HG03159 (cell line): Measurements from ENCODE around the gene TADA3.
A peak's percentile ranks its signal among the peaks of the same experiment; 100 is the strongest.

Experiments
- ATAC-seq: cut with Tn5 transposase; IDR thresholded peaks from one replicate; pipeline ENCODE4 v1.9.1; 2021; ENCODE audit warnings: mild to moderate bottlenecking, moderate library complexity; ENCODE audit not compliant: unreplicated experiment

TADA3 gene

DNA sequence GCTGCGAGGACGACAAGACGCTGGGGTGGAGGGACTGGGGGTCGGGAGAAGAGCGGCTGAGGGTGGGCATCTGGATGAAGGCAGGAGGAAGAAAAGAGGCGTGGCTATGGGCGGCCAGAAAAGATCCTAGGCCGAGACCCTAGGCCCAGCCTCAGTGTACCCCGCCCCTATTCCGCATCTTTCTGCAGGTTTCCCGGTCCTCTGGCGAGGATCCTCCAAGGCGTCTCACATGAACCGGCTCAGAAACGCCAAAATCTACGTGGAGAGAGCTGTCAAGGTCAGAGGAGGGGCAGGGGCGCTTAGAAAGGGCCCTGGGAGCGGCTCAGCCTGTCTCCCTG is 18.1 kb upstream of the TADA3 start:
- ATAC-seq = no peak

DNA sequence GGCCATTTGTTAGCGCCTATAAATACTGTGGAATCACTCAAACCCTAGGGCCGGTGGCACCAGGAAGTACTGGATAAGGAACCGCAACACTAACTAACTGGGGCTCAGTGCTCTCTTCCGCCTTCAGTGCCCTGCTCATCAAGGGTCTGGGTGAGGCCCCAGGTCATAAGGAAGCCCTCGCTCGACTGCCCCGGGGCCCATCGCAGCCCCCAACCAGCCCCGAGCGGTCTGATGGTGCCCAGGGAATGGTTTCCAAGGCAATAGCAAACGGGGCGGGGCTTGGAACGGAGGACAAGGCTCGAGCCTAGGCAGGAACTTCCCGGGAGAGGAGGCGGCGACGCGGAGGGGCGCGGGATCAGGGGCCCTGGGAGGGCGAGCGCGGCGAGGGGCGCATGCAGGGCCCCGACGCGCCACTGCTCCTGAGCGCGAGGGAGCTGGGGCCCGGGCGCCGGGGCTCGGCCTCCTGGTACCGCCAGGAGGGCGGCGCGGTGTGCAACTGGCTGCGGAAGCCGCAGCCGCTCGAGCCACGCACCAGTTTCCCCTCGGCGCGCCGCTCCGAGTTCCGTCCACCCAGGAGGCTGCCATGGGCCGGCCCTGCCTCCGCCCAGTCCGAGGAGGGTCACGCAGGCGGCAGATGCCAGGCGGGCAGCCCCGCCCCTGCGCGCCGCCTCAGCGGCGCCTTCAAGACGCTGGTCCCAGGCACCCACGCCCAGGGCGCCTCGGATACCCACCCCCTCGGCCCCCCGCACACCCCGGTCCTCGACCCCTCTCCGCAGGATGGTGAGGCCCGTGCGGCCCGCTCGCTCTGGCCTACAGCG is 17.6 kb upstream of the TADA3 start, which contains the start of gene TTLL3:
Gene TTLL3 (plus strand): TSS at position 648 of the 818 bp plus-strand sequence. CDS start 400 bp downstream, outside the sequence.
- ATAC-seq = peak; percentile 42

DNA sequence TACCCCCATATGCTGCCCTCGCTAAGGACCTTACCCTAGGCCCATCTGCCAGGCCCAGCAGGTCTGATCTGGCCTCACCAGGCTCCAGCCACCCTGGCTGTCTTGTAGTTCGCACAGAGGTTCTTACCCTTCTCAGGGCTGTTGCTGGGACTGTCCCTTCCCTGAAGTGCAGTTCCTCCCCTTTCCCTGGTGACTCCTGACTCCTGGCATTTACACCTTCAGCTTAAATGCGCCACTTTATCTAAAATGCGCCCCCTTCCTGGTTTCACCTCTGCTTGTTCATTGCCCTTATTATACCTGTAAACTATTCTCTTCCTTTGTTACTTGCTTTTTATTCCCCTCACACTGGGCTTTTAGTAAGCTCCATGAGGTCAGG is 17.0 kb upstream of the TADA3 start:
- no peak for ATAC-seq

DNA sequence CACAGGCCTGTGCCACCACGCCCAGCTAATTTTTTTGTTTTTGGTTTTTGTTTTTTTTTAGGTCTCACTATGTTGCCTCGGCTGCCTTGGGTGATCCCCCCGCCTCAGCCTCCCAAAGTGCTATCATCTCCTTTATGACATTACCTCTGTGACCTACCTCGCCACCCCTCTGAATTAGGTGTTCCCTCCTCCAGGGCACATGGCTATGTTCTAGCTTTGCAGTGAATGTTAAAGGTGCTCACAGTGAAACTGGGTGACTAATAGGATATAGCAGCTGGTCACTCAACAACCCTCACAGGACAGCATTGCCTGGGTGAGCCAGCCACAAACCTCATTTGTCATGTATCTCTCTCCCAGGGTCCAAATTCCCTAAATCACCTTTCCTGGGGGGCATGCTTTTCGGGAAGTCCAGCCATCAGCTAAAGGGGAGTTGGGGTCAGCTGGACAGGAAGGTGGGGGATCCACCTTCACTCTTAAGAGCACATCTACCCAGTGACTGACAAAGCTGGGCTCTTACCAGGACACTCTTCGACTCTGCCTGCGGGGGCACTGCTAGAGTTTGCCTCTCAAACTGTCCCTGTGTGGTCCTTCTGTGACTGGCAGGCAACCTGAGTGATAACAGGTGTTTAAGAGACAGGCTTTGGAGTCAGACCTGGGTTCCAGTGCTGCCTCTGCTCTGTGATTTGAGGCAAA is 16.2 kb upstream of the TADA3 start:
- peak; percentile 68 for ATAC-seq

DNA sequence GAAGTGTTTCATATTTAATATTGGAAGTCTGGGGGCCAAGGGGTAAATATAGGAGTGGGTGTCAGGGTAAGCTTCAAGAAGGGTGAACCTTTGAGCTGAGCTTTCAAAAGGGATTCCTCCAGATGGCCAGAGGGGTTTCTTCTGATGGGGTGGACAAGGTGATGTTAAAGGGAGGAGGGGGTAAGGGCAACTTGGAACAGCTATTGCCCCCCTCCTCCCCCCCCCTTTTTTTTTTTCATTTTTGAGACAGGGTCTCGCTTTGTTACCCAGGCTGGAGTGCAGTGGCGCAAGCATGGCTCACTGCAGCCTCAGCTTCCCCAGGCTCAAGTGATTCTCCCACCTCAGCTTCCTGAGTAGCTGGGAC is 15.7 kb upstream of the TADA3 start:
- no peak for ATAC-seq

DNA sequence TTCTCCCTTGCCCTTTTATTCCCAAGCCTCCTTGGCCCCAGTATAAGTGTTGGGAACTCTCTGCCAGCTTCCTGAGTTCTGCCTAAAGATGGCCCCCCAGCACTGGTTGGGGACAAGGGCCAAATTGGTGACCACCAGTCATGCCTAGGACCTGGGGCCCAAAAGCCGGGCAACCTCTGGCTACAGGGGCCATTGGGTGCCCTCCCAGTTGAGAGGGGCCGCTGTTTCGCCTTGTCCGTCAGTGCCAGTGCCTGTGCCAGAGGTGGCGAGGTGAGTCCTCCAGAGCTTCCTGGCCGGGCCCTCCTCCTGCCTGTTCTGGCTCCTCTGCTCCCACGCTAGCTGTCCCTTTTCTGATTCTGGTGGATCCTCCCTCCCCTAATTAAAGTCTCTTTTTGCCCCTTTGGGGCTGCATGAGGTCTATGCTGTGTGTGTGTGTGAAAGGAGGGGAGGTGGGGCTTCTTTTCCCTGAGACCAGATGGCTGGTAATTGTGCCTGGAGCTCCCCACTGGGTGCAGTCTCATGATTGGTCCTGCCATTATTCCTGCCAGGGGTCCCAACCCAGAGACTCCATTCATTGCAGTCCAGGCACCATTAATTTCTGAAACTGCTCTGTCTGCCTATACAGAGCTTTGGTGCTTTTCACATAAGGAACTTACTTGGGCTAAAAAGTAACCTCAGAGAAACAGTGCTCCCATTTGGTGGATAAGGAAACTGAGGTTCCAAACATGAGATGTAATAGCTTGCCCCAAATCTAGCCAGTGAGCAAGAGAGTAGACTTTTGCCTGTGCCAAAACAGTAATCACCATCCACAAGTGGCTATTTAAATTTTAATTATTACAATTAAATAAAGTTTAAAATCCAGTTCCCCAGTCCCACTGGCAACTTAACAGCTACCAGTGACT is 14.7 kb upstream of the TADA3 start:
- ATAC-seq = no peak

DNA sequence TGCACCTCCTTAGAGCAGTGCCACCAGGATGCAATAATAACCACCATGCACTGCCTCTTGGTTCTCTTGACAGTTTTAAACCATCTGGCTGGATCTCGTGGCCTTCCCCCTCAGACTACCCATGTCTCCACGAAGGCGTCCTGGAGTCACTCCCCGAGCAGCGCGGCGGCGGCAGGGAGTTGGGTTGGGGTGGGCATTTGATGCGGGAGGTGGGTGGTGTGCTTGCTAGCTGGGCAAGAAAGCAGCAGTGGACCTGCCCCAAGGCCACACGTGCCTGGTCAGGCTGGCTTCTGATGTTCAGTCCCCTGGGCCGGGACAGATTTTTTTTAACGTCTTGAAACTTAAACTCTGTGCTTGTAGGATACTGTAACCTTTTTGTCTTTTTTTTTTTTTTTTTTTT is 13.9 kb upstream of the TADA3 start:
- ATAC-seq = no peak

DNA sequence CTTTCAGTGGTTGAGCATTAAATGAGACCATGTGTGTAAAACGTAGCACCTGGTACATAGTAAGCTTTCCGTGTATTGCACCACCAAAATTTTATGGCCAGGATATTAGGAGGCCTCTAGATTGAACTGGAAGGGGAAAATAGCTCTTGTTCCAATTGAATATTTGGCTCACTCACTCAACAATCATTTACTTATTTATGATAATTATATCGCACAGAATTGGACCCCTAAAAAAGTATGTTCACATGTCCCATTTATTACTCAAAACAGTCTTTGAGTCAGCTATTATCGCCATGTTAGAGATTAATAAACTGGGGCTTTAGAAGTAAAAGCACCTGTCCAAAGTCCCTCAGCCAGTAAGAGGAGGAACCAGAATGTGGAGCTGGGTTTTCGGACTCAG is 12.7 kb upstream of the TADA3 start:
- ATAC-seq = no peak

DNA sequence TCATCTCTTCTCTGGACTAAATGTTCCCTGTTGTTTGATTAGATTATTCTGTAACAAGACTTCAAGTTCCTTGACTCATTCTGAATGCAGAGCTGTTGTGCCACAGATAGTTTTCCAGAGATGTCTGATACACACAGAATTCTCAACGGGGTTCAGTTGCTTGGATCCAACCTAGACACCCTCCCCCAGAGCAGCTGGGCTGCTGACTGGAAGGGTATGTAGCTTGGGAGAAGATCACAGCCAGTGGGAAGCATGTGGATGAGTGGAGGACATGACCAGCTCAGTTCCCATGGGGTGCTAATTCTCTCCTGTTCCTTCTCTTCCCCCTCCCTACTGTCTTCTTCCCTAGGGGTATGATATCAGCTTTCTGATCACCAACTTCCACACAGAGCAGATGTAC is 11.2 kb upstream of the TADA3 start:
- no peak for ATAC-seq

DNA sequence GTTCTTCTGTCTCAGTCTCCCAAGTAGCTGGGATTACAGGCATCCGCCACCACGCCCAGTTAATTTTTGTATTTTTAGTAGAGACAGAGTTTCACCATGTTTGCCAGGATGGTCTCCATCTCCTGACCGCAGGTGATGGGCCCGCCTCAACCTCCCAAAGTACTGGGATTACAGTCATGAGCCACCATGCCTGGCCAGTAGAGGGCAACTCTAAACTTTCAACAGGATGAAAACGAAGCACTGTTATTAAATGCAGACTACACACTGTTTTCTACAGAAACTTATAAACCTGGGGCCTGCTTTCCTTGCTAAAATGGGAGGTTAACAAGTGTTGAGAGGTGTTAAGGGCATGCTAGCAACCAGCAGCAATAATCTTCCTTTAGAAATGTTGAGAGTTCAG is 8.3 kb upstream of the TADA3 start:
- ATAC-seq = no peak

DNA sequence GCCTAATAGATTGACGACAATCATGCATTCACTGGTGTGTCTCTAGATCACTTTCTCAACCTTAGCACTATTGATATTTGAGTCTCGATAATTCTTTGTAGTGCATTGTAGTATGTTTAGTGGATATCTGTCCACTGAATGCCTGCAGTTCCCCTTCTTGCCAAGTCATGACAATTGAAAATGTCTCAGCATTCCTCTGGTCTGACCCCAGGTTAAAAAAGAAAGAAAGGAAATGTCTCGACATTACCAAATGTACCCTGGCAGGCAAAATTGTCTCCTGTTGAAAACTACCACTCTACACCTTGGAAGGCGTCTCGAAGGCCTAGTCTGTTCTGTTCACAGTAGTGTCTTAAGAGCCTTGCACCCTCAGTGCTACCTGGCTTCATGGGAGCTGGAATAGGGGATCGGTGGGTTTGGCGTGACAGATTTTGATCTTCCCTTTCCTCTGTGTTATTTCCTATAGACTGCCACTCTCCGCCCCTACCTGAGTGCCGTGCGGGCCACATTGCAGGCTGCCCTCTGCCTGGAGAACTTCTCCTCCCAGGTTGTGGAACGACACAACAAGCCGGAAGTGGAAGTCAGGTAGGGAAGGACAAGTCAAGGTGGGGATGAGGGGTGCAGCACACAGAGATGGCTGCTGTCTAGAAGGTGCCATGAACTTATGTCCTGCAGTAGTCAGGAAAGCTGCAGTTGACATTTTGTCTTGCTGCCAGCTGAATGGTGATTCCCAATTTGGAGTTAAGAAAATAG is 5.1 kb upstream of the TADA3 start:
- no peak for ATAC-seq

DNA sequence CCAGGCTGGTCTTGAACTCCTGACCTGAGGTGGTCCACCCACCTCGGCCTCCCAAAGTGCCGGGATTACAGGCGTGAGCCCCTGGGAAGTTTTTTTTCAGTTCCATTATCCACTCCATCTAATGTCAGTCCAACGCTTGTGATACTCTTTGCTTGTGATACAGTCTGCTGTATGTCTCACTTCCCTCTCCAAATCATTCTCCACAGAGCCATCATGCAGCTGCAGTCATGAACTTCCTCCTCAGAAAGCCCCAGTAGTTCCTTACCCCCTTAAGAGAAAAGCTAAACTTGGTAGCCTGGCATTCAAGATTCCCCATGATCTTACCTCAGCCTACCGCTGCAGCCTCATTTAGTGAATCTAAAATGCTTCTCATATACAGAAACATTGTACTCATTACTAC is 2.9 kb upstream of the TADA3 start:
- ATAC-seq = no peak

DNA sequence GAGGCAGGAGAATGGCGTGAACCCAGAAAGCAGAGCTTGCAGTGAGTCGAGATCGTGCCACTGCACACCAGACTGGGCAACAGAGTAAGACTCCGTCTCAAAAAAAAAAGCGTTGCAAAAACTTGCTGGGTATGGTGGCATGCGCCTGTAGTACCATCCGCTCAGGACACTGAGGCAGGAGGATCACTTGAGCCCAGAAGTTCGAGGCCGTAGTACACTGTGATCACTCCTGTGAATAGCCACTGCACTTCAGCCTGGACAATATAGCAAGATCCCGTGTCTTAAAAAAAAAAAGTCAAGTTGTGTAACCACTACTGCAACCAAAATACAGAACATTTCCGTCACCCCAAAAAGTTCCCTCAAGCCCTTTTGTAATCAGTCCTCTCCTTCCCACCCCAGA is 2.1 kb upstream of the TADA3 start:
- no peak for ATAC-seq

DNA sequence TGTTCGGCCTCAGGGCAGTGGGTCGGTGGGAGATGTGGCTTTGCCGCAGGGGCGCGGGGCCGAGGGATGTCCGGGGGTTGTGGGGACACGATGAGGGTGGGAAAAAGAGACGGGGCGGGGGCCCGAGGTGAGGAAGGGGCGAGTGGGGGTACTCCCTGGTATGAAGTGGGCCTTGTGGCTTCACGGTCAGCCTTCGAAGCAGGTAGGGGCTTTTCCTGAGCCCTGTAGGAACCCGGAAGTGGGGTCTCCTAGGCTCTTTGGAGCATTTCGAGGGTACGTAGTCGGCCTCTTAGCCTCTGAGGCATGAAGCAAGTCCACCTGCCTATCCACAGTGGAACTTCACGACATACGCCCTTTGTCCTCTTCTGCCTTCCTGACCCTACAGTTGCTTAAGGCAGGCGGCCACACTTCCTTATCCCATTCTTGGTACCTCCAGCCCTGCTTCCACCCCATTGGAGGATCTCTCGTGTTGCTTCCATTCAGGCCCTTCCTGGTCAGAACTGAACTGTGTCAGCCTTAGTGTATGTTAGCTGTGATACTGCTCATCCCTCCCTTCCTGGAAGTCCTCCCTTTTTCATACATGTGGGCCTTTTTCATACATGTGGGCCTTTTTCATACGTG is 998 bp upstream of the TADA3 start:
- ATAC-seq = no peak

DNA sequence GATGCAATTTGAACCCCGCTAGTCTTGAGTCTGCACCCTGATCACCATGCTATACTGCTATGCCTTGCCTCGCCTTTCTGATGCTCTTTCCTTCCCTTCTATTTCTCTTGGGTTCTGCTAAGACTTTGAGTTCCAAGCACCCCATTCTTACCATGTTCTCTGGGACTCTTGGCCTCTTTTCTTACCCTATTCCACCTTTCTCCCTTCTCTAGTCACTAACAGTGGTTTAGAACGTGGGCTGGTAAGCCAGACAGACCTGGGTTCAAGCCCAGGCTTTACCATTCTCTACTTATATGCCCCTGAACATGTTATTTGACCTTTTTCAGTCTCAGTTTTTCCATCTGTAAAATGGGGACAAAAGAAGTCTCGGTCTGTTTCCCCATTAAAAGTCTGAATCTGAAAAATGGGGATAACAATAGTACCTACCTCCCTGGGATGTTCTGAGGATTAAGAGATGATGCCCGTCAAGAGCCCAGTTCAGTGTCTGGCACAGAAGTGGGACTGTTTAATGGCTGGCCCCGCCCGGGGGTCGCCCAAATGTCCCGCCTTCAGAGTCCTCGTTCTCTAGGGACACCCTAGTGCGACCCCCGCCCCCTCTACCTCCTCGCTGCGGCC is 376 bp downstream of the TADA3 start:
- ATAC-seq = no peak

DNA sequence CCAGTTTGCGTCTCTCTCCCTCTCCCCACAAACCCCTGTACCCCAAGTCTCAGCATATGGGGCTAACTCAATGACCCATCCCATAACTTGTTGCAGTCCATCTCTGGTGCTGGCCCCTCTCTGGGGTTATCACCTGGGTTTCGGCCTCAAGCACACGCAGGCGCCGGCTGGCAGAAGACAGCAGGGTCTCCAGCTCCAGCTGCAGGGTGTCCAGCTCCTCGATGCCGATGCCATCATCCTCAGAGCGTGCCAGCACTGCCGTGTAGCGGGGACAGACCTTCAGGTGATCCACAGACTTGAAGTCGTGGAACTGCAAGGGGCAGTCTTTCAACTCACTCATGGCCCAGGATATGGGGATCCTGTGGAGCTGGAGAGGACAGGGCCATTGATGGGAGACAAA is 1.1 kb downstream of the TADA3 start:
- ATAC-seq = no peak

DNA sequence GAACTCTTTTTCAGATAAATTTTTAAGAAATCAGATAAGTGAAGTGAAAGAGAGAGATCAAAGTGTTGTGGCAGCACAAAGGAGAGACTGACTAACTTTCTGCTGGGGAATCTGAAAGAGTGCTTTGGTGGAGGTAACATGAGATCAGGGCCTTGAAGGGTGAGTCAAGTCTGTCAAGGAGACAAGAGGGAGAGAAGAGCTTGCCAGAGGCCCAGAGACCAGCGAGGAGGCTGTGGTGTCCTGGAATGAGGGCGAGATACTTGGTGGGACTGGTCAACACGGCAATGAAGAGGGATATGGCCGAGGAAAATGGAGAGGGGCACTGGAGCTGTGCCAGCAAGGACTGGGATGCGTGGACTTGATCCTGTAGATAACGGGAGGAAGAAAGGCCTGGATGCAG is 4.6 kb downstream of the TADA3 start:
- ATAC-seq = no peak

DNA sequence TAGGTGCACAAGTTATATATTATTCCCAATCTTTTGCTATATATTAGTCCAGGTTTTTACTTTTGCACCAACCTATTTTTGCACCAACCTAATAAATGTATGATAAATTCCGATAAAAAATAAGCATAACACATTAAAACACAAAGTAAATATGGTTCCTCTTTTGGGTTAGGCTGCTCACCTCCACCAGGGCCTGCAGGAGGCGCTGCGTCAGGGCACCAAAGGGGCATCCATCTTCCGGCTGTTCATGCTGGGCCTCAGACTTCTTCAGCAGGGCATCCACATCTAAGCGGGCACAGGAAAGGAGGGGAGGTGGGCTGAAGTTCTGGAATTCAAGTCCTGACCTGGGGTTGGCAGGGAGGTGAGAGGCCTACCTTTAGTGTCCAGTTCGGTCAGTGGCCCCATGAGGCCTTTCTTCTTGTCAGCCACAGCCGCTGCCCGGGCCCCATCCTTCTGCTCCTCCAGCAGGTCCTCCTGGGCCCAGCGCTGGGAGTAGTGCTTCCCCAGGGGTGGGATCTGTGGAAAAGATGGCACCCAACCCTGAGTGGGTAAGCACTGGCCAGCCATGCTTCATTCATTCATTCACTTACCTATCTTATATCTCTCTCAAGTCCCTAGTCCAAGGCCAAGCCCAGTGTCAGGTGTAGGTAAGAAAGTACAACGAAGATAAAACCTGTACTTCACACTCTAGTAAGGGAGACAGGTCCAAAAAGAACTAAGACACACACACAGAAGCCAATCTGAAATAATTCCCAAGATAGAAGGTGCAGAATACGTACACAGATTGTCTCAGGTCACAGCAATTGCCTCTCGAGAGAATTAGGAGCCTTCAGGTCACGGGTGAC is 5.2 kb downstream of the TADA3 start:
- ATAC-seq = no peak

DNA sequence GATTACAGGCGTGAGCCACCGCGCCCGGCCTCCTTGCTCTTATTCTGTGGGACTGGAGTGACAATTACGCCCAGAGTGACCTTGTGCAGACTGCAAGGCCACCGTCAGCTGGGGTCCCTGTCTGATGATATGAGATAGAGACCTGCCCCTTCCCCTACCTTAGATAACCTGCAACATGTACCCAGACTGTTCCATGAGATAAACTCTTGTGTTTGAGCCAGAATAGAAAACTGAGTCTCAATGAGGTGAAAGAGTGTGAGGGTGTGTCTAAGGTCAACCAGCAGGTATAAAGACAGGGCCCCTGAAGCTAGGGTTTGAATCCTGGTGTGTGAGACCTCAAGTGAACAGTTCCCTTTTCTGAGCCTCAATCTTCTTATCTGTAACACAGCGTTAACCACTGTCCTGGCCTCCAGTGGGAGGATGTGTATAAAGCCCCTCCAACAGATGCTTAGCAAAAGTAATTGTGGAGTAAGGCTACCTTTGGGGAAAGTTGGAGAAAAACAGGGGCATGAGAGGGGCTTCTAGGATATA is 6.0 kb downstream of the TADA3 start:
- no peak for ATAC-seq
